Ishikawa (cell line): ENCODE measurements around the gene GARIN6.

Experiments
- CEBPB ChIP-seq: IDR thresholded peaks from 2 replicates; pipeline ENCODE4 v1.6.1; 2012
- CREB1 ChIP-seq: IDR thresholded peaks from 2 replicates; pipeline ENCODE4 v1.6.1; 2012; ENCODE audit warnings: low read depth
- EGR1 ChIP-seq: IDR thresholded peaks from 2 replicates; pipeline ENCODE4 v1.6.1; 2012
- EP300 ChIP-seq: IDR thresholded peaks from 2 replicates; pipeline ENCODE4 v1.6.1; 2012; ENCODE audit warnings: borderline replicate concordance
- FOXM1 ChIP-seq: IDR thresholded peaks from 2 replicates; pipeline ENCODE4 v1.6.1; 2012; ENCODE audit warnings: low read depth, borderline replicate concordance
- NFIC ChIP-seq: IDR thresholded peaks from 2 replicates; pipeline ENCODE4 v1.6.1; 2012
- RAD21 ChIP-seq: IDR thresholded peaks from 2 replicates; pipeline ENCODE4 v1.6.1; 2012; ENCODE audit warnings: low read depth
- TAF1 ChIP-seq: IDR thresholded peaks from 2 replicates; pipeline ENCODE4 v1.6.1; 2012; ENCODE audit warnings: low read depth, mild to moderate bottlenecking
- TCF12 ChIP-seq: IDR thresholded peaks from 2 replicates; pipeline ENCODE4 v1.6.1; 2012; ENCODE audit warnings: low read depth
- TEAD4 ChIP-seq: IDR thresholded peaks from 2 replicates; pipeline ENCODE4 v1.6.1; 2012
- YY1 ChIP-seq: IDR thresholded peaks from 2 replicates; pipeline ENCODE4 v1.6.1; 2012; ENCODE audit warnings: low read depth
- ZBTB7A ChIP-seq: IDR thresholded peaks from 2 replicates; pipeline ENCODE4 v1.6.1; 2012; ENCODE audit warnings: low read depth
- TF ChIP-seq, protein P1 (sequence below): IDR thresholded peaks from 2 replicates; pipeline ENCODE4 v1.6.1; 2012; ENCODE audit warnings: low read depth, mild to moderate bottlenecking
- TF ChIP-seq, protein P2 (sequence below): IDR thresholded peaks from 2 replicates; pipeline ENCODE4 v1.6.1; 2012
- TF ChIP-seq, protein P3 (sequence below): IDR thresholded peaks from 2 replicates; pipeline ENCODE4 v1.6.1; 2012

Gene GARIN6

DNA sequence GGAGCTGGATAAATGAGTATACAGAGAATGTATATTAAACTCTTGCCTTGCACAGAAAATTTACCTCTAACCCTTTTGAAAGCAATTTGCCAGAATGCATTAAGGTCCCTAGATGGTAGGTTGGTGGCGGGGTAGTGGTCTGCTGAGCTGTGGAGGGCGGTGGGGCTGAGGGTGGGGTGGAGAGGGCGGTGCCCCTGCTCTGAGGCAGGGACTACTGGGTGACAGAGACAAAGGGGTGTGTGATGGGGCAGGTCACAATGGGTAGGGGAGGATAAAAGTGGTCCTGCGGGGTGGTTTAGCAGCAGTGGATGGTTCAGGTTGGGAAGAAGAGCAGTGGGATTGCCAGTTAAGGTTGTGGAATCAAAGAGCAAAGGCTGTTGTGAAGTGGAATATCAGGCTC is at the start of gene GARIN6:
GARIN6 (plus strand) TSS at position 301 of the 400 bp plus-strand sequence. CDS start 422 bp downstream, outside the sequence.
- TF ChIP-seq, protein P1, sequence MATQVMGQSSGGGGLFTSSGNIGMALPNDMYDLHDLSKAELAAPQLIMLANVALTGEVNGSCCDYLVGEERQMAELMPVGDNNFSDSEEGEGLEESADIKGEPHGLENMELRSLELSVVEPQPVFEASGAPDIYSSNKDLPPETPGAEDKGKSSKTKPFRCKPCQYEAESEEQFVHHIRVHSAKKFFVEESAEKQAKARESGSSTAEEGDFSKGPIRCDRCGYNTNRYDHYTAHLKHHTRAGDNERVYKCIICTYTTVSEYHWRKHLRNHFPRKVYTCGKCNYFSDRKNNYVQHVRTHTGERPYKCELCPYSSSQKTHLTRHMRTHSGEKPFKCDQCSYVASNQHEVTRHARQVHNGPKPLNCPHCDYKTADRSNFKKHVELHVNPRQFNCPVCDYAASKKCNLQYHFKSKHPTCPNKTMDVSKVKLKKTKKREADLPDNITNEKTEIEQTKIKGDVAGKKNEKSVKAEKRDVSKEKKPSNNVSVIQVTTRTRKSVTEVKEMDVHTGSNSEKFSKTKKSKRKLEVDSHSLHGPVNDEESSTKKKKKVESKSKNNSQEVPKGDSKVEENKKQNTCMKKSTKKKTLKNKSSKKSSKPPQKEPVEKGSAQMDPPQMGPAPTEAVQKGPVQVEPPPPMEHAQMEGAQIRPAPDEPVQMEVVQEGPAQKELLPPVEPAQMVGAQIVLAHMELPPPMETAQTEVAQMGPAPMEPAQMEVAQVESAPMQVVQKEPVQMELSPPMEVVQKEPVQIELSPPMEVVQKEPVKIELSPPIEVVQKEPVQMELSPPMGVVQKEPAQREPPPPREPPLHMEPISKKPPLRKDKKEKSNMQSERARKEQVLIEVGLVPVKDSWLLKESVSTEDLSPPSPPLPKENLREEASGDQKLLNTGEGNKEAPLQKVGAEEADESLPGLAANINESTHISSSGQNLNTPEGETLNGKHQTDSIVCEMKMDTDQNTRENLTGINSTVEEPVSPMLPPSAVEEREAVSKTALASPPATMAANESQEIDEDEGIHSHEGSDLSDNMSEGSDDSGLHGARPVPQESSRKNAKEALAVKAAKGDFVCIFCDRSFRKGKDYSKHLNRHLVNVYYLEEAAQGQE, result no peak
- TF ChIP-seq YY1 (no peak), TAF1 (no peak), CREB1 (no peak), RAD21 (no peak), TEAD4 (no peak), CEBPB (no peak), TCF12 (no peak)
- TF ChIP-seq, protein P2, sequence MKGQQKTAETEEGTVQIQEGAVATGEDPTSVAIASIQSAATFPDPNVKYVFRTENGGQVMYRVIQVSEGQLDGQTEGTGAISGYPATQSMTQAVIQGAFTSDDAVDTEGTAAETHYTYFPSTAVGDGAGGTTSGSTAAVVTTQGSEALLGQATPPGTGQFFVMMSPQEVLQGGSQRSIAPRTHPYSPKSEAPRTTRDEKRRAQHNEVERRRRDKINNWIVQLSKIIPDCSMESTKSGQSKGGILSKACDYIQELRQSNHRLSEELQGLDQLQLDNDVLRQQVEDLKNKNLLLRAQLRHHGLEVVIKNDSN, result no peak

DNA sequence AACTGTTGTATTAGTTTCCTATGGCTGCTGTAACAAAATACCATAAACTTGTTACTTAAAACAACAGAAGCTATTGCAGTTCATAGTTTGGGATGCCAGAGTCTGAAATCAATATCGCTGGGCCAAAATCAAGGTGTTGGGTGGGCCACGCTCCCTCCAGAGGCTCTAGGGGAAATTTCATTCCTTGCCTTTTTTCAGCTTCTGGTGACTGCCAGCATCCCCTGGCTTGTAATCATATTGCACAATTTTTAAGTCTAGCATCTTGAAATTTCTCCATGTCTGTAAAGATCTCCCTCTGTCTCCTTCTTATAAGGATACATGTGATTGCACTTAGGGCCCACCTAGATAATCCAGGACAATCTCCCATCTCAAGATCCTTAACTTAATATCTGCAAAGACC is 48.8 kb upstream of the GARIN6 start:
- TF ChIP-seq RAD21 (no peak), NFIC (no peak), CEBPB (no peak), EP300 (no peak), TEAD4 (no peak), TCF12 (no peak), FOXM1 (no peak), TAF1 (no peak), CREB1 (no peak), ZBTB7A (no peak), EGR1 (no peak), YY1 (no peak)
- TF ChIP-seq, protein P2, result no peak
- TF ChIP-seq, protein P1, result no peak
- TF ChIP-seq, protein P3, sequence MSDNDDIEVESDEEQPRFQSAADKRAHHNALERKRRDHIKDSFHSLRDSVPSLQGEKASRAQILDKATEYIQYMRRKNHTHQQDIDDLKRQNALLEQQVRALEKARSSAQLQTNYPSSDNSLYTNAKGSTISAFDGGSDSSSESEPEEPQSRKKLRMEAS, result no peak

DNA sequence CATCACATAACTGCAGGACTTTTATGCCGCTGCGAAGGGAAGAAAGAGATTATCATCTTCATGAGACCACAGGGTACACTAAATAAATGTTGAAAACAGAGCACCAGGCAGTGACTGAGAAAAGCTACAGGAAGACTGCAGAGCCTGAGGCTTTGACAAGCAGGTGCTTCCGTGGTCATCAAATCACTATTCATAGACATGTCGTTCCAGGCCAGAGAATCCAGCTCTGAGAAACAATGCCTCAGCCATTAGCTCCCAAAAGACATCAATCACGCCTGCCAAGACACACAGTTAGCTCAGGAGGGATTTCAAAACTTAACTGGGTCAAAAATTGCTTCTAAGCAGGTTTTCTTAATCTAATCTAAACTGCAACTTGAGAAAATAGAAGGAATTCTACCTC is 47.2 kb upstream of the GARIN6 start:
- TF ChIP-seq EP300 (no peak), RAD21 (no peak), FOXM1 (no peak), YY1 (no peak), NFIC (no peak), CEBPB (no peak), TEAD4 (no peak), TCF12 (no peak), CREB1 (no peak), ZBTB7A (no peak), EGR1 (no peak)
- TF ChIP-seq, protein P2, result no peak

DNA sequence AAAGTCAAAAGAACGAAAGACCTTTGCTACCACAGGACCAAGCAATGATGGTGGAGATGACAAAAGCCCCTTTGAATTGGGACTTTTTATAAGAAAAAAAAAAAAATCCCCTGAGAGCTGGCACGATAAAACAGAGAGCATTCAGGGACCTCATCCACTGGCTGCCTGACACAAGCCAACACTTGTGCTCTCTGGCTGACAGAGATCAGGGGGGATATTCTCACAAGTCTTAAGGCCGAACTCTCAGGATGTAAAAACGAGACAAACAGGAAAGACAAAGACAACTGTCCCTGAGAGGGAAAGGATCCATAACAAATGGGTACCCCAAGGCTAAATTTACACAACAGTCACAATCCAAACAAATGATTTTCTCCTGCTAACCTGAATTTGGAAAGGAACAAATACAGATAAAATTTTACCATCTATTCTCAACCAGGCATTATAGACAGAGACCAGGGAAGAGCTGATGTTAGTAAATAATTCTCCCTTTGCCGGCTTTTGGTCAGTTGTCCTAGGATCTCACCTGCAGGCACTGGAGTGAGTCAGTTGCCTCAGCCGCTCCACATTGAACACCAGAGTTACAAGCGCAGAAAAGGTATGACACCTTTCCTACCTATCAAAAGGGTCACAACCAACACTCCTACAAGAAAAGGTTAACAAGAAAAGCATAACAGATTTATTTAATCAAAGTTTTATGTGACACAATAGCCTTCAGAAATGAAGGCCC is 37.9 kb upstream of the GARIN6 start:
- no peak for TF ChIP-seq CREB1

DNA sequence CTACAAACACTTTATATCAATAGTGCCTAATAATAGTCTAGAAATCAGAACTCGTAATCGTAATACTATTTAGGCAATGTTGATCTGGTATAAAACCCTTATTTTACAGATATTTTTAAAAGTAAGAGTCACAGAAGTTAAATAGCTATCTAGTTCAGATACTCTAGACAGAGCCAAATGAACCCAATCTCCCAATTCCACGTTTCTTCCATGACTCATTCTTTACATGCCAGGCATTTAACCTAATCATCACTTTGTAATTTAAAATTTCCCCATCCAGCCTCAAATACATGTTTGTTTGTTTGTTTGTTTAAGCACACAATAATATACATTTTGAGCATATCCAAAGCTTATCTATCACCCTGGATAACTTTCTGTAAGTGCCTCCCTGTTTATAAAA is 36.4 kb upstream of the GARIN6 start:
- TF ChIP-seq EP300, result no peak
- no peak for TF ChIP-seq NFIC
- TF ChIP-seq EGR1, result no peak
- TF ChIP-seq YY1, result no peak
- no peak for TF ChIP-seq RAD21
- TF ChIP-seq, protein P1, result no peak
- no peak for TF ChIP-seq TAF1
- TF ChIP-seq, protein P3, result no peak
- no peak for TF ChIP-seq CREB1
- no peak for TF ChIP-seq FOXM1
- TF ChIP-seq ZBTB7A, result no peak
- TF ChIP-seq CEBPB, result no peak
- TF ChIP-seq TCF12, result no peak
- TF ChIP-seq TEAD4, result no peak
- TF ChIP-seq, protein P2, result no peak
